Prostate gland (tissue), 2 donors: Measurements from ENCODE around the gene ATOX1. TPM values are rescaled to one million over a fixed set of nuclear protein-coding genes. Genes with fewer than 3 reads are reported as not detected.

ENCODE experiments used
- DNase-seq: peaks from one replicate; pipeline ENCODE4 v3.0.0-alpha.2; 2019; ENCODE audit warnings: low spot score
- H3K27ac ChIP-seq, 2 donors: fragments of 200-600 bp; sonication (generic); 2 replicates each; pipeline ENCODE4 v1.5.1; 2017 to 2019
- H3K27me3 ChIP-seq: fragments of 200-600 bp; sonication (generic); replicated peaks from 2 replicates; pipeline ENCODE4 v1.5.1; 2019; ENCODE audit not compliant: insufficient read depth
- H3K36me3 ChIP-seq, 2 donors: fragments of 200-600 bp; sonication (generic); 1 replicate in 1 of 2; 2 replicates in 1 of 2; pipeline versions ENCODE4 v1.5.1 to v1.8.1; 2017 to 2019
- H3K4me1 ChIP-seq: fragments of 200-600 bp; sonication (generic); replicated peaks from 2 replicates; pipeline ENCODE4 v1.5.1; 2019
- H3K4me3 ChIP-seq, 2 donors: fragments of 200-600 bp; sonication (generic); 2 replicates each; pipeline ENCODE4 v1.5.1; 2017 to 2019
- H3K9me3 ChIP-seq: fragments of 200-600 bp; sonication (generic); 2 replicates; pipeline ENCODE4 v1.5.1; 2017
- CTCF ChIP-seq, 4 experiments: fragments of 200-600 bp in 2 of 4; fragments of 450-650 bp in 2 of 4; sonication (generic) in 2 of 4; IDR thresholded peaks; 1 replicate in 3 of 4; 2 replicates in 1 of 4; pipeline ENCODE4 v1.5.1; 2016 to 2019; ENCODE audit warnings: antibody characterized with exemption in 4 of 4, mild to moderate bottlenecking in 2 of 4, moderate library complexity in 2 of 4
- POLR2A ChIP-seq: fragments of 450-650 bp; IDR thresholded peaks from one replicate; pipeline ENCODE4 v1.6.1; 2016; ENCODE audit warnings: antibody characterized with exemption, mild to moderate bottlenecking
- POLR2AphosphoS5 ChIP-seq: sonication (generic); formaldehyde crosslinking; IDR thresholded peaks from one replicate; pipeline ENCODE4 v1.6.1; 2017; ENCODE audit warnings: antibody characterized with exemption
- WGBS: methylation state at CpG from one replicate; pipeline ENCODE4 v1.1.5; 2018; 5-methylcytosine and 5-hydroxymethylcytosine counted together
- intact Hi-C: fragments of 100-400 bp; cut with DNase I; formaldehyde crosslinking; loops from one replicate; pipeline ENCODE4 v1.14.2; 2022
- total RNA-seq, 2 donors: library from RNA; depleted of rRNA; stranded (reverse); fragments of >200 nt; gene quantifications; one replicate each; pipeline ENCODE4 v1.1.0, GENCODE V29; 2016

ATOX1 gene
- total RNA-seq, 2 donors from 2014 or later = 97.8 to 163 TPM

GRCh38 chr5:151750121-151750520, 8.3 kb downstream of the ATOX1 start:
- Histone ChIP-seq H3K9me3 (no peaks in the 10 kb centered on the region), H3K4me1 (no peaks in the 10 kb centered on the region), H3K27ac (peak overlapping the region in 1 of 2 donors; percentile 24), H3K36me3 (no peaks in the 10 kb centered on the region), H3K27me3 (no peaks in the 10 kb centered on the region), H3K4me3 (no peak overlapping the region)
- TF ChIP-seq POLR2AphosphoS5 (no peak), POLR2A (no peak), CTCF (IDR thresholded peaks at IDR 0.05) (no peak)
- intact Hi-C loops = no loop called here
- WGBS = 93% methylated on average over 4 of the region's 4 CpGs
- DNase-seq = no peak

- DNase-seq = peak; percentile 74
- peak overlapping the region; percentile 1 to 39 for H3K27ac ChIP-seq
- intact Hi-C loops = no loop called here
- no peak overlapping the region for H3K4me3 ChIP-seq
- no peaks in the 10 kb centered on the region for H3K9me3 ChIP-seq
- no peaks in the 10 kb centered on the region for H3K27me3 ChIP-seq
- H3K36me3 ChIP-seq = no peaks in the 10 kb centered on the region
- WGBS = 39% methylated on average over 7 of the region's 7 CpGs
- no peaks in the 10 kb centered on the region for H3K4me1 ChIP-seq
- TF ChIP-seq POLR2AphosphoS5 (peak; percentile 60), POLR2A (no peak)
Measured at GRCh38 chr5:151745071-151745705, 13.2 kb downstream of the ATOX1 start.

DNA sequence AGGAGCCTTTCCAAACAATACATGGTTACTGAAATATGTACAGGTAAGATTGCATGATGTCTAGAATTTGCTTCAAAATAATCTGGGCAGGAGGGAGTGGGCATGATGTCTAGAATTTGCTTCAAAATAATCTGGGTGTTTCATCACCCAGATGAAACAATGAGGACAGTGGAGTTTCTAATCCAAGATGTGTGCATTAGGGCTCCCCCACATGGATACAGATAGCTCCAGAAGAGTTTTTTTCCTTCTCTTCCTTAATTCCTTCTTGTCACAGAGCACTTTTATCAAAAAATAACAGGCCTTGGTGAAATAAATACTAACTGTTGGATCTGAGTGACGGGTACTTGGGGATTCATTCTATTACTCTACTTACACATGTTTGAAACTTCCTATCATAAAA, 14.9 kb downstream of the ATOX1 start:
- Histone ChIP-seq H3K9me3 (no peaks in the 10 kb centered on the region), H3K4me1 (no peaks in the 10 kb centered on the region), H3K4me3 (no peak overlapping the region), H3K27ac (no peak overlapping the region), H3K36me3 (no peaks in the 10 kb centered on the region), H3K27me3 (no peaks in the 10 kb centered on the region)
- TF ChIP-seq CTCF (IDR thresholded peaks at IDR 0.05) (no peak), POLR2AphosphoS5 (no peak), POLR2A (no peak)
- no peak for DNase-seq
- intact Hi-C loops = loop anchor here (5.0 kb wide), 1 partner anchor 296 kb away; the partner anchor contains the start of gene SLC36A1
- WGBS = 88% methylated on average over 1 of the region's 1 CpG

DNA sequence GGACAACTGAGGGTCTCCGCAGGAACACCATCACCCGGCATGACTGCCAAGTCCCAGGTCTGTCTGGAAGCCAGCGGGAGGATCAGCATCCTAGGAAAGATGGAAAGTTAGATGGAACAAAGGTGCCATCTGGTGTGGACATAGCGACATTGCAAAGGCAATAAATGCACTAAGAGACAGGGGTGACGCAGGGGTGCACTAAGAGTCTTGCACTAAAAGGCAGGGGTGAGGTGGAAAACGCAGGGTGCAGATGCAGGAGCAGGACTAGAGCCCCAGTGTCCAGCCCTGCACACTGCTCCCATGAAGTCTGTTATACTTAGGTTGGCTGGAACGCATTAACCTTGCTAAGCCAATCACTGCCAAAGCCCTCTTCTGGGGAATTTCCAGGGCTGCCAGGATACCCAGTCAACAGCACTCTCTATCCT, 15.5 kb downstream of the ATOX1 start:
- no peak for TF ChIP-seq POLR2A
- TF ChIP-seq CTCF (IDR thresholded peaks at IDR 0.05) = peak in 3 of 4 experiments; percentile 50 to 69 (median 64)
- Histone ChIP-seq H3K4me1 (no peaks in the 10 kb centered on the region), H3K9me3 (no peaks in the 10 kb centered on the region), H3K36me3 (no peaks in the 10 kb centered on the region), H3K27ac (no peak overlapping the region), H3K4me3 (no peak overlapping the region), H3K27me3 (no peaks in the 10 kb centered on the region)
- whole genome bisulfite sequencing = 20% methylated on average over 7 of the region's 7 CpGs
- peak; percentile 28 for DNase-seq
- intact Hi-C loops = loop anchor here (5.0 kb wide), 1 partner anchor 296 kb away; the partner anchor contains the start of gene SLC36A1

DNA sequence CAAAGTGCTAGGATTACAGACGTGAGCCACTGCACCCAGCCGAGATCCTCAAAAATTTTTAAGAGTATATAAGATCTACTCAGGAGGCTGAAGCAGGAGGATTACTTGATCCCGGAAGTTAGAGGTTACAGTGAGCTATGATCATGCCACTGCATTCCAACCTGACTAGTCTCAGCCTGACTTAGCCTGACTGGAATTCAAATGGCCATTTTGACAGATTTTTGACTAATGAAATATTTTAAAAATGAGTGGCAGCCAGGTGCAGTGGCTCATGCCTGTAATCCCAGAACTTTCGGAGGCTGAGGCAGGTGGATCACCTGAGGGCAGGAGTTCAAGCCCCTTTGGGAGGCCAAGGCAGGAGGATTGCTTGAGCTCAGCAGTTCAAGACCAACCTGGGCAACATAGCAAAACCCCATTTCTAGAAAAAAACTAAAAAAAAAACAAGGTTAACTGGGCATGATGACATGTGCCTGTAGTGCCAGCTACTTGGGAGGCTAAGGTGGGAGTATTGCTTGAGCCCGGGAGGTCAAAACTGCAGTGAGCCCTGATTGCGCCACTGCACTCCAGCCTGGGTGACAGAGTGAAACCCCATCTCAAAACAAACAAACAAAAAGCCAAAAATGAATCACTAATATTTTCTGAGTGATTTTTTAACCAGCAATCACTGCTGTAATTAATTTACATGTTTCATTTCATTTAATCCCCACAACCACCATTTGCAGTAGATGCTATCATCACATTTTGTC, 16.6 kb downstream of the ATOX1 start:
- Histone ChIP-seq H3K4me3 (no peak overlapping the region), H3K9me3 (no peaks in the 10 kb centered on the region), H3K4me1 (no peaks in the 10 kb centered on the region), H3K27me3 (no peaks in the 10 kb centered on the region), H3K36me3 (no peaks in the 10 kb centered on the region), H3K27ac (no peak overlapping the region)
- no peak for DNase-seq
- intact Hi-C loops = loop anchor here (1.0 to 5.0 kb wide), 2 partner anchors 83 to 295 kb away; partner anchors contain the start of gene SLC36A1
- WGBS = 91% methylated on average over 6 of the region's 6 CpGs
- TF ChIP-seq CTCF (IDR thresholded peaks at IDR 0.05) = no peak
- no peak for TF ChIP-seq POLR2A
- no peak for TF ChIP-seq POLR2AphosphoS5
